GM23248 (cell line): ENCODE measurements around the gene MYH7B.

ENCODE experiments used
- EZH2 ChIP-seq: fragments of 200-600 bp; sonication (generic); IDR thresholded peaks from 2 replicates; pipeline ENCODE4 v1.6.1; 2018; ENCODE audit warnings: antibody characterized with exemption, mild to moderate bottlenecking; ENCODE audit not compliant: insufficient read depth, poor library complexity, severe bottlenecking
- EZH2phosphoT487 ChIP-seq: fragments of 200-600 bp; sonication (generic); IDR thresholded peaks from 2 replicates; pipeline ENCODE4 v1.6.1; 2018; ENCODE audit warnings: antibody characterized with exemption, moderate library complexity, mild to moderate bottlenecking, low read depth; ENCODE audit not compliant: insufficient read depth

GRCh38 chr20:34938466-34939163 lies 17.1 kb upstream of the MYH7B start:
- TF ChIP-seq EZH2: no peak
- TF ChIP-seq EZH2phosphoT487: no peak
